Neural progenitor cell (in vitro differentiated cells): Measurements from ENCODE around the gene PARP8. TPM values are rescaled to one million over a fixed set of nuclear protein-coding genes. Genes with fewer than 3 reads are reported as not detected.

Experiments used
- DNase-seq: peaks from one replicate; pipeline ENCODE4 v3.0.0-alpha.2; 2016; ENCODE audit warnings: low spot score
- H2AFZ ChIP-seq: fragments of 200-600 bp; sonication (generic); replicated peaks from 2 replicates; pipeline ENCODE4 v1.6.1; 2016; ENCODE audit warnings: antibody characterized with exemption
- H3F3A ChIP-seq: fragments of 200-600 bp; sonication (generic); 2 replicates; pipeline ENCODE4 v1.6.1; 2016; ENCODE audit warnings: antibody characterized with exemption, low read depth
- H3K27ac ChIP-seq: fragments of 200-600 bp; sonication (generic); 2 replicates; pipeline ENCODE4 v1.5.1; 2016; ENCODE audit warnings: mild to moderate bottlenecking
- H3K27me3 ChIP-seq: fragments of 200-600 bp; sonication (generic); 2 replicates; pipeline ENCODE4 v1.6.1; 2016; ENCODE audit warnings: mild to moderate bottlenecking, moderate library complexity
- H3K36me3 ChIP-seq: fragments of 200-600 bp; sonication (generic); 2 replicates; pipeline ENCODE4 v1.5.1; 2016
- H3K4me1 ChIP-seq: fragments of 200-600 bp; sonication (generic); 2 replicates; pipeline ENCODE4 v1.6.1; 2016; ENCODE audit warnings: mixed run types
- H3K4me2 ChIP-seq: fragments of 200-600 bp; sonication (generic); 2 replicates; pipeline ENCODE4 v1.6.1; 2016
- H3K4me3 ChIP-seq: fragments of 200-600 bp; sonication (generic); 2 replicates; pipeline ENCODE4 v1.5.1; 2016
- H3K79me2 ChIP-seq: fragments of 200-600 bp; sonication (generic); 2 replicates; pipeline ENCODE4 v1.6.1; 2016; ENCODE audit warnings: low read depth
- H3K9ac ChIP-seq: fragments of 200-600 bp; sonication (generic); 2 replicates; pipeline ENCODE4 v1.6.1; 2016
- H3K9me3 ChIP-seq: fragments of 200-600 bp; sonication (generic); 2 replicates; pipeline ENCODE4 v1.5.1; 2016; ENCODE audit warnings: low read depth
- H4K20me1 ChIP-seq: fragments of 200-600 bp; sonication (generic); 2 replicates; pipeline ENCODE4 v1.6.1; 2016; ENCODE audit warnings: low read depth
- H3K27ac Mint-ChIP-seq: 3 replicates; pipeline ENCODE4 v1.8.0; 2021; ENCODE audit warnings: mixed read lengths
- H3K27me3 Mint-ChIP-seq: 2 replicates; pipeline ENCODE4 v1.8.0; 2022; ENCODE audit warnings: low read depth, mild to moderate bottlenecking, inconsistent platforms, moderate library complexity, mixed read lengths; ENCODE audit not compliant: insufficient read depth
- H3K36me3 Mint-ChIP-seq: 3 replicates; pipeline ENCODE4 v1.8.0; 2021; ENCODE audit warnings: mixed read lengths
- H3K4me1 Mint-ChIP-seq: 3 replicates; pipeline ENCODE4 v1.8.0; 2021; ENCODE audit warnings: mixed read lengths
- H3K4me3 Mint-ChIP-seq: 3 replicates; pipeline ENCODE4 v1.8.0; 2021; ENCODE audit warnings: mild to moderate bottlenecking, moderate library complexity, mixed read lengths
- H3K9me3 Mint-ChIP-seq: 3 replicates; pipeline ENCODE4 v1.8.0; 2020; ENCODE audit warnings: mixed read lengths
- EZH2 ChIP-seq: fragments of 200-600 bp; sonication (generic); IDR thresholded peaks from 2 replicates; pipeline ENCODE4 v1.6.1; 2017; ENCODE audit warnings: antibody characterized with exemption, mild to moderate bottlenecking, moderate library complexity
- EZH2phosphoT487 ChIP-seq: fragments of 200-600 bp; sonication (generic); IDR thresholded peaks from 2 replicates; pipeline ENCODE4 v1.6.1; 2017; ENCODE audit warnings: antibody characterized with exemption
- total RNA-seq: library from RNA; depleted of rRNA; stranded (reverse); fragments of >200 nt; gene quantifications from 2 replicates; pipeline ENCODE4 v1.2.3, GENCODE V29; 2015; ENCODE audit warnings: low replicate concordance
- TF ChIP-seq, protein P1 (sequence below): fragments of 200-600 bp; sonication (generic); IDR thresholded peaks from 2 replicates; pipeline ENCODE4 v1.5.1; 2017; ENCODE audit warnings: antibody characterized with exemption, mild to moderate bottlenecking

PARP8 gene
- total RNA-seq, 1 donor from 2014 or later, result 38.9 TPM

- Mint-ChIP-seq H3K27ac (no peak overlapping the region), H3K4me1 (no peaks in the 10 kb centered on the region), H3K36me3 (no peaks in the 10 kb centered on the region), H3K9me3 (peaks cover 2% of the 10 kb centered on the region), H3K27me3 (no peaks in the 10 kb centered on the region), H3K4me3 (no peak overlapping the region)
- H3K4me3 ChIP-seq, result no peak overlapping the region
- H3K36me3 ChIP-seq, result no peaks in the 10 kb centered on the region
- H3K9me3 ChIP-seq, result no peaks in the 10 kb centered on the region
- H3F3A ChIP-seq, result no peaks in the 10 kb centered on the region
- no peaks in the 10 kb centered on the region for H3K27me3 ChIP-seq
- no peak overlapping the region for H3K27ac ChIP-seq
- no peaks in the 10 kb centered on the region for H3K79me2 ChIP-seq
- H3K4me2 ChIP-seq, result no peak overlapping the region
- H3K4me1 ChIP-seq, result no peaks in the 10 kb centered on the region
- H3K9ac ChIP-seq, result no peak overlapping the region
- no peak for DNase-seq
- H4K20me1 ChIP-seq, result no peaks in the 10 kb centered on the region
- no peak overlapping the region for H2AFZ ChIP-seq
- TF ChIP-seq EZH2, result no peak
- TF ChIP-seq EZH2phosphoT487, result no peak
- TF ChIP-seq, protein P1, sequence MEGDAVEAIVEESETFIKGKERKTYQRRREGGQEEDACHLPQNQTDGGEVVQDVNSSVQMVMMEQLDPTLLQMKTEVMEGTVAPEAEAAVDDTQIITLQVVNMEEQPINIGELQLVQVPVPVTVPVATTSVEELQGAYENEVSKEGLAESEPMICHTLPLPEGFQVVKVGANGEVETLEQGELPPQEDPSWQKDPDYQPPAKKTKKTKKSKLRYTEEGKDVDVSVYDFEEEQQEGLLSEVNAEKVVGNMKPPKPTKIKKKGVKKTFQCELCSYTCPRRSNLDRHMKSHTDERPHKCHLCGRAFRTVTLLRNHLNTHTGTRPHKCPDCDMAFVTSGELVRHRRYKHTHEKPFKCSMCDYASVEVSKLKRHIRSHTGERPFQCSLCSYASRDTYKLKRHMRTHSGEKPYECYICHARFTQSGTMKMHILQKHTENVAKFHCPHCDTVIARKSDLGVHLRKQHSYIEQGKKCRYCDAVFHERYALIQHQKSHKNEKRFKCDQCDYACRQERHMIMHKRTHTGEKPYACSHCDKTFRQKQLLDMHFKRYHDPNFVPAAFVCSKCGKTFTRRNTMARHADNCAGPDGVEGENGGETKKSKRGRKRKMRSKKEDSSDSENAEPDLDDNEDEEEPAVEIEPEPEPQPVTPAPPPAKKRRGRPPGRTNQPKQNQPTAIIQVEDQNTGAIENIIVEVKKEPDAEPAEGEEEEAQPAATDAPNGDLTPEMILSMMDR, result no peak
Observed at GRCh38 chr5:50888751-50889150, 222.3 kb downstream of the PARP8 start.

DNA sequence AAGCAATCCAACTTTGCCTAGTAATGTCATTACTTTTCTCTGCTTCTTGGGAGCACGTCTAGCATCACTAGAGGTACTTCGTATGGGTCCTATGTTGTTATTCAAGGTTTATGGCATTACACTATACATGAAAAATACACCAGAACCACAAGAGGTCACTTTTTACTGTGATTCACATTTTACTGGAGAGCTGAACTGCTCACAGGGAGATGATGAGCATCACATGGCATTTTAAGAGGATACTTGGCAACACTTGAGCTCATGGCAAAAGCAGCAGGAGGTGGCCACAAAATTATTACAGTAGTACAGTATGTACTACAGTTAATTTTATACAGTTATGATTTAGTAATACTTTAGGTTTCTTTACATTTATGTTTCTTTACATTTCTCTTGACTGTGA is 223.4 kb downstream of the PARP8 start:
- H3K4me1 ChIP-seq, result no peaks in the 10 kb centered on the region

More for the DNA sequence above, 223.4 kb downstream of the PARP8 start:
- Mint-ChIP-seq H3K4me1 (no peaks in the 10 kb centered on the region), H3K27me3 (no peaks in the 10 kb centered on the region), H3K9me3 (peaks cover 2% of the 10 kb centered on the region), H3K27ac (no peak overlapping the region), H3K4me3 (no peak overlapping the region), H3K36me3 (no peaks in the 10 kb centered on the region)
- TF ChIP-seq EZH2phosphoT487 (no peak), EZH2 (no peak)
- TF ChIP-seq, protein P1, result no peak
- DNase-seq, result no peak
- Histone ChIP-seq H3K4me3 (no peak overlapping the region), H3K9ac (no peak overlapping the region), H3K27me3 (no peaks in the 10 kb centered on the region), H3K79me2 (no peaks in the 10 kb centered on the region), H2AFZ (no peak overlapping the region), H3K27ac (no peak overlapping the region), H3K4me2 (no peak overlapping the region), H4K20me1 (no peaks in the 10 kb centered on the region), H3F3A (no peaks in the 10 kb centered on the region), H3K9me3 (no peaks in the 10 kb centered on the region), H3K36me3 (no peaks in the 10 kb centered on the region)

Other genes with a start within 250 kb of the PARP8 start
- 28.0 and 40.6 TPM in 2 replicates for gene EMB, start 225.3 kb upstream of the PARP8 start, total RNA-seq